Fibroblast of lung (primary cell): ENCODE measurements around the gene PUS3. TPM values are rescaled to one million over a fixed set of nuclear protein-coding genes. Genes with fewer than 3 reads are reported as not detected.

Experiments used
- DNase-seq, 2 donors: peaks; one replicate each; pipeline versions ENCODE4 v3.0.0 to v3.0.0-alpha.2; 2010; ENCODE audit warnings: low read depth in 2 of 2
- H2AFZ ChIP-seq: 2 replicates; pipeline ENCODE4 v1.5.1; 2012; ENCODE audit warnings: low read length, control low read depth, inconsistent platforms
- H3K27ac ChIP-seq: 2 replicates; pipeline ENCODE4 v1.5.1; 2011; ENCODE audit warnings: low read length, control low read depth; ENCODE audit not compliant: insufficient read depth
- H3K27me3 ChIP-seq: 2 replicates; pipeline ENCODE4 v1.5.1; 2011; ENCODE audit warnings: mild to moderate bottlenecking, low read length; ENCODE audit not compliant: control insufficient read depth, insufficient read depth
- H3K36me3 ChIP-seq: 2 replicates; pipeline ENCODE4 v1.5.1; 2011; ENCODE audit warnings: low read length; ENCODE audit not compliant: control insufficient read depth, insufficient read depth
- H3K4me1 ChIP-seq: 2 replicates; pipeline ENCODE4 v1.5.1; 2011; ENCODE audit warnings: low read length; ENCODE audit not compliant: control insufficient read depth, insufficient read depth; ENCODE audit errors: extremely low read depth
- H3K4me2 ChIP-seq: 2 replicates; pipeline ENCODE4 v1.5.1; 2011; ENCODE audit warnings: low read length, control low read depth; ENCODE audit not compliant: insufficient read depth; ENCODE audit errors: extremely low read depth
- H3K4me3 ChIP-seq, 4 experiments: fragments of 200-600 bp in 1 of 4; sonication (generic) in 1 of 4; replicated peaks in 1 of 4; 2 replicates each; pipeline ENCODE4 v1.5.1; 2011 to 2016; ENCODE audit warnings: low read length in 4 of 4, low read depth in 3 of 4, mild to moderate bottlenecking in 3 of 4, control low read depth in 2 of 4, inconsistent platforms in 1 of 4, mixed read lengths in 1 of 4; ENCODE audit not compliant: insufficient read depth in 1 of 4; ENCODE audit errors: control extremely low read depth in 1 of 4
- H3K79me2 ChIP-seq: 2 replicates; pipeline ENCODE4 v1.5.1; 2012; ENCODE audit warnings: mild to moderate bottlenecking, low read length, inconsistent platforms; ENCODE audit not compliant: control insufficient read depth, insufficient read depth
- H3K9ac ChIP-seq: 2 replicates; pipeline ENCODE4 v1.5.1; 2011; ENCODE audit warnings: mild to moderate bottlenecking, low read length, control low read depth; ENCODE audit not compliant: insufficient read depth
- H3K9me3 ChIP-seq: 2 replicates; pipeline ENCODE4 v1.5.1; 2012; ENCODE audit warnings: low read depth, low read length; ENCODE audit not compliant: control insufficient read depth, insufficient read depth
- H4K20me1 ChIP-seq: 2 replicates; pipeline ENCODE4 v1.5.1; 2011; ENCODE audit warnings: low read length; ENCODE audit not compliant: control insufficient read depth, insufficient read depth; ENCODE audit errors: extremely low read depth
- CTCF ChIP-seq, 2 donors: IDR thresholded peaks in 1 of 2; conservative IDR thresholded peaks in 1 of 2; 1 replicate in 1 of 2; 2 replicates in 1 of 2; pipeline ENCODE4 v1.5.1; 2011 to 2012; ENCODE audit warnings: low read length in 2 of 2, control low read depth in 1 of 2, inconsistent platforms in 1 of 2, low read depth in 1 of 2, mild to moderate bottlenecking in 1 of 2
- EZH2 ChIP-seq: IDR thresholded peaks from 2 replicates; pipeline ENCODE4 v1.5.1; 2012; ENCODE audit warnings: low read length, control low read depth, mild to moderate bottlenecking; ENCODE audit errors: missing control alignments
- polyA plus RNA-seq, 2 donors: library from polyadenylated mRNA; depleted of rRNA in 1 of 2; stranded (reverse) in 1 of 2; unstranded in 1 of 2; fragments of >200 nt; gene quantifications; 2 replicates each; pipeline ENCODE4 v1.2.1, GENCODE V29; 2011 to 2012; ENCODE audit warnings: missing spikeins in 1 of 2
- total RNA-seq: library from RNA; depleted of rRNA; stranded (reverse); fragments of >200 nt; gene quantifications from 2 replicates; pipeline ENCODE4 v1.2.1, GENCODE V29; 2014

Gene PUS3
- total and polyA plus RNA-seq, 2 donors (not counting 1 experiment from before 2014, with no cell fraction given): 14.0 to 16.0 TPM

- DNase-seq: no peak
- Histone ChIP-seq H3K9me3 (no peaks in the 10 kb centered on the region), H3K27ac (no peak overlapping the region), H3K27me3 (no peaks in the 10 kb centered on the region), H3K4me2 (no peak overlapping the region), H2AFZ (no peak overlapping the region), H3K79me2 (no peaks in the 10 kb centered on the region), H4K20me1 (no peaks in the 10 kb centered on the region), H3K4me1 (no peaks in the 10 kb centered on the region), H3K36me3 (no peaks in the 10 kb centered on the region), H3K9ac (no peak overlapping the region), H3K4me3 (no peak overlapping the region)
- TF ChIP-seq CTCF (conservative IDR thresholded peaks at IDR 0.05 in 1 of 2, IDR thresholded peaks at IDR 0.05 in 1 of 2; ENCODE audit: low read depth in 1 of 2, low read length in 2 of 2) (no peak), EZH2 (no peak)
Measured at GRCh38 chr11:125938418-125938817, 35.4 kb upstream of the PUS3 start.

GRCh38 chr11:125935618-125936199 is 32.7 kb upstream of the PUS3 start:
- no peak for TF ChIP-seq EZH2
- no peak for TF ChIP-seq CTCF (conservative IDR thresholded peaks at IDR 0.05 in 1 of 2, IDR thresholded peaks at IDR 0.05 in 1 of 2; ENCODE audit: low read depth in 1 of 2, low read length in 2 of 2)
- Histone ChIP-seq H3K79me2 (no peaks in the 10 kb centered on the region), H3K4me1 (no peaks in the 10 kb centered on the region), H3K4me2 (no peak overlapping the region), H3K9me3 (no peaks in the 10 kb centered on the region), H3K27ac (no peak overlapping the region), H4K20me1 (no peaks in the 10 kb centered on the region), H3K36me3 (no peaks in the 10 kb centered on the region), H3K9ac (no peak overlapping the region), H2AFZ (no peak overlapping the region), H3K4me3 (no peak overlapping the region), H3K27me3 (peaks cover 5% of the 10 kb centered on the region)
- DNase-seq: peak in 1 of 2 donors; percentile 11

GRCh38 chr11:125935056-125935455 is 32.0 kb upstream of the PUS3 start:
- no peaks in the 10 kb centered on the region for H4K20me1 ChIP-seq
- peaks cover 5% of the 10 kb centered on the region for H3K27me3 ChIP-seq
- H3K9ac ChIP-seq: no peak overlapping the region
- no peaks in the 10 kb centered on the region for H3K9me3 ChIP-seq
- no peak overlapping the region for H3K27ac ChIP-seq
- peak in 1 of 2 donors; percentile 9 for DNase-seq
- TF ChIP-seq CTCF (conservative IDR thresholded peaks at IDR 0.05 in 1 of 2, IDR thresholded peaks at IDR 0.05 in 1 of 2; ENCODE audit: low read depth in 1 of 2, low read length in 2 of 2) (no peak), EZH2 (no peak)
- no peaks in the 10 kb centered on the region for H3K4me1 ChIP-seq
- H3K36me3 ChIP-seq: no peaks in the 10 kb centered on the region
- no peak overlapping the region for H3K4me2 ChIP-seq
- no peaks in the 10 kb centered on the region for H3K79me2 ChIP-seq
- no peak overlapping the region for H2AFZ ChIP-seq
- H3K4me3 ChIP-seq: no peak overlapping the region
